HL-60 (cell line): ENCODE results near the gene NT5C2.

Experiments
- DNase-seq, 2 experiments: peaks; one replicate each; pipeline ENCODE4 v3.0.0-alpha.2; 2010 to 2020; ENCODE audit warnings: low read depth in 1 of 2, low spot score in 1 of 2
- H3K27ac ChIP-seq: fragments of 250-450 bp; sonication (Bioruptor Pico); replicated peaks from 2 replicates; pipeline ENCODE4 v1.5.1; 2020; ENCODE audit warnings: mild to moderate bottlenecking, moderate library complexity
- H3K27me3 ChIP-seq: fragments of 250-450 bp; sonication (Bioruptor Pico); 2 replicates; pipeline ENCODE4 v1.5.1; 2021; ENCODE audit warnings: mild to moderate bottlenecking, moderate library complexity; ENCODE audit not compliant: insufficient read depth, poor library complexity, severe bottlenecking
- H3K4me3 ChIP-seq: replicated peaks from 2 replicates; pipeline ENCODE4 v1.5.1; 2011; ENCODE audit warnings: mild to moderate bottlenecking, control low read depth, low read length; ENCODE audit not compliant: insufficient read depth
- CTCF ChIP-seq: IDR thresholded peaks from one replicate; pipeline ENCODE4 v1.5.1; 2011; ENCODE audit warnings: low read length, control low read depth, inconsistent platforms; ENCODE audit not compliant: insufficient read depth
- GABPA ChIP-seq: IDR thresholded peaks from 2 replicates; pipeline ENCODE4 v1.6.1; 2012; ENCODE audit warnings: low read depth
- POLR2AphosphoS5 ChIP-seq: IDR thresholded peaks from 2 replicates; pipeline ENCODE4 v1.6.1; 2012; ENCODE audit warnings: low read depth
- REST ChIP-seq: IDR thresholded peaks from 2 replicates; pipeline ENCODE4 v1.6.1; 2012; ENCODE audit warnings: low read depth; ENCODE audit not compliant: insufficient replicate concordance
- SPI1 ChIP-seq: IDR thresholded peaks from 2 replicates; pipeline ENCODE4 v1.6.1; 2012; ENCODE audit warnings: low read depth, mild to moderate bottlenecking, borderline replicate concordance

The NT5C2 gene

GRCh38 chr10:103095005-103095404, 98.1 kb downstream of the NT5C2 start:
- no peak overlapping the region for H3K4me3 ChIP-seq
- DNase-seq, result no peak
- TF ChIP-seq CTCF, result no peak
- TF ChIP-seq GABPA, result no peak
- no peak for TF ChIP-seq POLR2AphosphoS5
- no peak for TF ChIP-seq REST
- no peak for TF ChIP-seq SPI1

GRCh38 chr10:103090911-103091310, 102.2 kb downstream of the NT5C2 start:
- Histone ChIP-seq H3K27ac (no peak overlapping the region), H3K4me3 (no peak overlapping the region), H3K27me3 (no peaks in the 10 kb centered on the region)
- no peak for DNase-seq
- TF ChIP-seq GABPA (no peak), CTCF (no peak), SPI1 (no peak), POLR2AphosphoS5 (no peak), REST (no peak)

More at GRCh38 chr10:103095005-103095404, 98.1 kb downstream of the NT5C2 start:
- Histone ChIP-seq H3K27me3 (no peaks in the 10 kb centered on the region), H3K27ac (no peak overlapping the region)

GRCh38 chr10:103089493-103089892, 103.6 kb downstream of the NT5C2 start:
- Histone ChIP-seq H3K27ac (no peak overlapping the region), H3K4me3 (no peak overlapping the region), H3K27me3 (no peaks in the 10 kb centered on the region)
- DNase-seq, result no peak
- no peak for TF ChIP-seq REST
- TF ChIP-seq GABPA, result no peak
- no peak for TF ChIP-seq SPI1
- no peak for TF ChIP-seq CTCF
- TF ChIP-seq POLR2AphosphoS5, result no peak
